ENCODE data around the gene LRIT1. TPM values are rescaled to one million over a fixed set of nuclear protein-coding genes. Genes with fewer than 3 reads are reported as not detected.

Gene LRIT1
- total and polyA plus RNA-seq, 5 donors: 0.09 TPM; not detected in 4

- intact Hi-C loops (cut with DNase I): no loop called here
- Histone ChIP-seq H3K9me3 (ENCODE audit: control insufficient read depth, low read length) (no peaks in the 10 kb centered on the region), H3K27ac (ENCODE audit: low read length) (no peak overlapping the region), H3K4me1 (ENCODE audit: control insufficient read depth, insufficient read depth, low read length) (no peaks in the 10 kb centered on the region), H3K4me3 (ENCODE audit: low read length) (no peak overlapping the region), H3K27me3 (ENCODE audit: control insufficient read depth, insufficient read depth) (no peaks in the 10 kb centered on the region)
- WGBS: 68% methylated on average over 12 of the region's 12 CpGs
- ATAC-seq (no peak), DNase-seq (no peak)
These were observed 7.4 kb upstream of the LRIT1 start for GRCh38 chr10:84248794-84249193.

DNA sequence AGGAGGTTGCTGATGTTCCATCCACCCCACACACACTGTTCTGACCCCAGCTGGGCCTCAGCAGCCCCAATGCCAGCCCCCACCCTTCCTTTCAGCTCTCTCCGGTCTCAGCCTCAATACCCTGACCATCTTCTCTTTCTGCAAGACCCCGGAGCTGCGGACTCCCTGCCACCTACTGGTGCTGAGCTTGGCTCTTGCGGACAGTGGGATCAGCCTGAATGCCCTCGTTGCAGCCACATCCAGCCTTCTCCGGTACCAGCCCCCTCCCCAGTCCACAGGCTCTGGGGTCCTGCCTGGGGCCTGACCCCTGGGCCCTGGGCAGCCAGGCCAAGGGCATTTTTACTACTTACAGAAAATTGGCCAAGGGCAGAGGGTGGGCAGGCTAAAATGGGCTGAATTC is 6.2 kb upstream of the LRIT1 start:
- no peaks in the 10 kb centered on the region for H3K27me3 ChIP-seq (ENCODE audit: control insufficient read depth, insufficient read depth)
- ATAC-seq (no peak), DNase-seq (no peak)
- intact Hi-C loops (cut with DNase I): no loop called here
- no peaks in the 10 kb centered on the region for H3K4me1 ChIP-seq (ENCODE audit: control insufficient read depth, insufficient read depth, low read length)
- H3K27ac ChIP-seq (ENCODE audit: low read length): no peak overlapping the region
- no peak overlapping the region for H3K4me3 ChIP-seq (ENCODE audit: low read length)
- H3K9me3 ChIP-seq (ENCODE audit: control insufficient read depth, low read length): no peaks in the 10 kb centered on the region
- WGBS: 80% methylated on average over 6 of the region's 6 CpGs

DNA sequence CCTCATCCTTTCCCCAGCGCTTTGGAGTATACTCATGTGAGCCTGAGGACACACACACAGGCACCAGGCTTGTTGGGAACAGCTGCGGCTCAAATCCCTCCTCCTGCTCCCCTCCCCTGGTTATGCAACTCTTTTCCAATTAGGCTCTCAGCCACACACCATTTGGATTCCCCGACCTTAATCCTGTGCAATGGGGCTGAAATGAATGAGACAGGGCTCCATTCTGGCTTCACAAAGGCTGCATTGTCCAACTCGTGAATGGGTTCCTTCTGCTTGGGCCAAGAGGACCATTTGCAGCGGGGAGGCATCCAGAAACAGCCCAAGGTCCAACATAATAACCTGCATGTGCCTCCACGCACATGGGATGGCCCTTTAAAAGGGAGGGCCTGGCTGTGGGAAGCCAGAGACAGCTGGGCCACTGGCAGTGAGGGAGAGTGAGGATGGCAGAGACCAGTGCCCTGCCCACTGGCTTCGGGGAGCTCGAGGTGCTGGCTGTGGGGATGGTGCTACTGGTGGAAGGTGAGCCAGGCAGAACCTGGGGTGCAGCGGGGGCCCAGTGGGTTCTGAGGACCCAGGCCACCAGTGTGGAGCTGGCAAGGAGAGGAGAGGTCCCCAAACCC is 3.4 kb upstream of the LRIT1 start, which contains the start of gene RGR:
Gene RGR, plus strand, starts transcription at position 403 of the 620 bp plus-strand sequence. Its CDS starts 38 bp downstream, at position 441.
- Histone ChIP-seq H3K27ac (ENCODE audit: low read length) (no peak within 1 kb of the TSS), H3K9me3 (ENCODE audit: control insufficient read depth, low read length) (no peaks in the 10 kb centered on the region), H3K4me3 (ENCODE audit: low read length) (no peak within 1 kb of the TSS), H3K4me1 (ENCODE audit: control insufficient read depth, insufficient read depth, low read length) (no peaks in the 10 kb centered on the region), H3K27me3 (ENCODE audit: control insufficient read depth, insufficient read depth) (no peaks in the 10 kb centered on the region)
- peak; percentile 71 to 88 (median 86) for DNase-seq
- intact Hi-C loops (cut with DNase I): no loop called here
- peak; percentile 88 to 93 for ATAC-seq
- 49% methylated on average over 9 of the region's 9 CpGs for WGBS

GRCh38 chr10:84243759-84244158 is 2.4 kb upstream of the LRIT1 start:
- ATAC-seq (no peak), DNase-seq (no peak)
- intact Hi-C loops (cut with DNase I): no loop called here
- Histone ChIP-seq H3K4me3 (ENCODE audit: low read length) (no peak overlapping the region), H3K9me3 (ENCODE audit: control insufficient read depth, low read length) (no peaks in the 10 kb centered on the region), H3K27ac (ENCODE audit: low read length) (no peak overlapping the region), H3K4me1 (ENCODE audit: control insufficient read depth, insufficient read depth, low read length) (no peaks in the 10 kb centered on the region), H3K27me3 (ENCODE audit: control insufficient read depth, insufficient read depth) (no peaks in the 10 kb centered on the region)
- WGBS: 96% methylated on average over 3 of the region's 3 CpGs

DNA sequence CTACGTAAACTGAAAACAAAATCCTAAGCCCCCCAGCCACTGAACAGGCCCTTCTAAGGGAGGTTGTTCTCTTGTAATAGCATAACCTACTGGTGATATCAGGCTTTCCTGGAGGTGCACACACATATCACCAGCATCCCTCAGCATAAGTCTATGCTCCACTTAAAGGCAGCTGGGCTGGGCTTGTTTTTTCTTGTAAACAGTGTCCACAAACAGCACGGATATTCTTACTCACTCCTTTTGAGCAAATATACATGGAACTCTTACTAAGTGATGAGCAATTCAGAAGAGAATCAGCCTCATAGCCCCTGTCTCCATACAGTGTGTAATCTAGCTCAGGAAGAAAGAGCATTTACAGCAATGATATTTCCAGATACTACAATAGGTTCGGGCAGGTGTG is 2.4 kb downstream of the LRIT1 start:
- 86% methylated on average over 3 of the region's 3 CpGs for WGBS
- DNase-seq (no peak), ATAC-seq (no peak)
- Histone ChIP-seq H3K9me3 (ENCODE audit: control insufficient read depth, low read length) (no peaks in the 10 kb centered on the region), H3K27me3 (ENCODE audit: control insufficient read depth, insufficient read depth) (no peaks in the 10 kb centered on the region), H3K4me3 (ENCODE audit: low read length) (no peak overlapping the region), H3K27ac (ENCODE audit: low read length) (no peak overlapping the region), H3K4me1 (ENCODE audit: control insufficient read depth, insufficient read depth, low read length) (no peaks in the 10 kb centered on the region)
- intact Hi-C loops (cut with DNase I): no loop called here

DNA sequence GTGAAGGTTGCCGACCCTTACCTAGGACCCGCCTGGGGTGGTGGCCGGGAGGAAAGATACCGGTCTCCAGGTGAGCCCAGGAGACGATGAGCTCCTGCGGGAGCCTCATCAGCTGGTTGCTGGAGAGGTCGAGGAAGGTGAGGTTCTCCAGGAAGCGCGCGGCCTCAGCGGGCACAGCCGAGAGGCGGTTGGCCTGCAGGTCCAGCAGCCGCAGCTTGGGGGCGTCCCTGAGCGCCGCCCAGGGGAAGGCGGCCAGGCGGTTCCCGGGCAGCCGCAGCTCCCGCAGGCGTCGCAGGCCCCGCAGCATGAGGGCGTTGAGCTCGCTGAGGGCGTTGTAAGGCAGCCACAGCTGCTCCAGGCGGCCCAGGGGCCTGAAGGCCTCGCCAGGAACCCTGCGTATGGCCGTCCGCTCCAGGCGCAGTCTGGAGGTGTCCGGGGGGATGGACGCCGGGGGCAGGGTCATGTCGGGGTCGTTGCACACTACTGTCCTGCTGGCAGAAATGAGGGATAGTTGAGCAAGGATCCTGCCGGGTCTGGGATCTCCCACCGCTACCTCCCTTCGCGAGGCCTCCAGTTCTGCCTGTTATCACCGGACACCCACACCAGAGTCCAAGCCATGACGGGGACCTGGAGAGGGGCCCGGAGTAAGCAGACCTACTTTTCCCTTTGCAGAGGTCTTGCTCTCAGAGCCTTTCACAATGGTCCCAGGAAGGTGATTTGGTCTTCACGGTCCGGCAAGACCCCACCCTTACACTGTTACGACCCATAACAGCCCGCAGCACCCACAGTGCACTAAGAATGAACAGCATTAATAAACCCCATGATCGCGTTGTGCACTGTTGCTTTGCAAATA is 3.9 kb downstream of the LRIT1 start:
- intact Hi-C loops (cut with DNase I): no loop called here
- ATAC-seq (peak; percentile 65 to 69), DNase-seq (peak; percentile 32 to 88 (median 74))
- no peaks in the 10 kb centered on the region for H3K27me3 ChIP-seq (ENCODE audit: control insufficient read depth, insufficient read depth)
- no peak overlapping the region for H3K27ac ChIP-seq (ENCODE audit: low read length)
- H3K4me3 ChIP-seq (ENCODE audit: low read length): no peak overlapping the region
- 38% methylated on average over 52 of the region's 52 CpGs for WGBS
- H3K9me3 ChIP-seq (ENCODE audit: control insufficient read depth, low read length): no peaks in the 10 kb centered on the region
- H3K4me1 ChIP-seq (ENCODE audit: control insufficient read depth, insufficient read depth, low read length): no peaks in the 10 kb centered on the region

DNA sequence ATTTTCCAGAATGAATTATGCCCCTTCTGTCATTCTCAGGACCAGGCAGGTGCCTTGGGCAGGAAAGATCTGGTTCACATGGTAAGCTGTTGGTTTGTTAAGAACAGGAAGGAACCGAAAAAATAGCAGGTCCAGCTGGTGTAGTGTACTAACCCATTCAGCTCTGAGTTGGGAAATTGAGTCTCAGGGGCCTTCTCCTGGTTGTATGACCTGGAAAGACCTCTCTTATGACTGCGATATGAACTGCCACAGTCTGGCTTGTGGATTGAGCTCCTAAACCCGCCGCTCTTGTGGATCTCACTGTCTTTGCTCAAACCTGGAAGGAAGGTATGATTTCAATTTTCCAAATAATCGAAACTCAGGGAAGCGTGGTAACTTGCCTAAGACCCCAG is 4.5 kb downstream of the LRIT1 start:
- intact Hi-C loops (cut with DNase I): no loop called here
- ATAC-seq (peak in 1 of 2 donors; percentile 20), DNase-seq (no peak)
- Histone ChIP-seq H3K27me3 (ENCODE audit: control insufficient read depth, insufficient read depth) (no peaks in the 10 kb centered on the region), H3K4me3 (ENCODE audit: low read length) (no peak overlapping the region), H3K27ac (ENCODE audit: low read length) (no peak overlapping the region), H3K4me1 (ENCODE audit: control insufficient read depth, insufficient read depth, low read length) (no peaks in the 10 kb centered on the region), H3K9me3 (ENCODE audit: control insufficient read depth, low read length) (no peaks in the 10 kb centered on the region)
- 75% methylated on average over 6 of the region's 6 CpGs for WGBS

- WGBS: 78% methylated on average over 4 of the region's 4 CpGs
- DNase-seq: no peak
- H3K4me3 ChIP-seq (ENCODE audit: low read length): no peak overlapping the region
- H3K4me1 ChIP-seq (ENCODE audit: control insufficient read depth, insufficient read depth, low read length): no peaks in the 10 kb centered on the region
- no peak overlapping the region for H3K27ac ChIP-seq (ENCODE audit: low read length)
- intact Hi-C loops (cut with DNase I): no loop called here
- no peak for ATAC-seq
- H3K9me3 ChIP-seq (ENCODE audit: control insufficient read depth, low read length): no peaks in the 10 kb centered on the region
- H3K27me3 ChIP-seq (ENCODE audit: control insufficient read depth, insufficient read depth): no peaks in the 10 kb centered on the region
These were observed 6.2 kb downstream of the LRIT1 start for GRCh38 chr10:84235096-84235495.

- H3K9me3 ChIP-seq (ENCODE audit: control insufficient read depth, low read length): no peaks in the 10 kb centered on the region
- DNase-seq: no peak
- 76% methylated on average over 4 of the region's 4 CpGs for WGBS
- no peak overlapping the region for H3K4me3 ChIP-seq (ENCODE audit: low read length)
- no peak overlapping the region for H3K27ac ChIP-seq (ENCODE audit: low read length)
- ATAC-seq: no peak
- no peaks in the 10 kb centered on the region for H3K27me3 ChIP-seq (ENCODE audit: control insufficient read depth, insufficient read depth)
- H3K4me1 ChIP-seq (ENCODE audit: control insufficient read depth, insufficient read depth, low read length): no peaks in the 10 kb centered on the region
- intact Hi-C loops (cut with DNase I): no loop called here
These were observed 6.9 kb downstream of the LRIT1 start for GRCh38 chr10:84234479-84234878.

DNA sequence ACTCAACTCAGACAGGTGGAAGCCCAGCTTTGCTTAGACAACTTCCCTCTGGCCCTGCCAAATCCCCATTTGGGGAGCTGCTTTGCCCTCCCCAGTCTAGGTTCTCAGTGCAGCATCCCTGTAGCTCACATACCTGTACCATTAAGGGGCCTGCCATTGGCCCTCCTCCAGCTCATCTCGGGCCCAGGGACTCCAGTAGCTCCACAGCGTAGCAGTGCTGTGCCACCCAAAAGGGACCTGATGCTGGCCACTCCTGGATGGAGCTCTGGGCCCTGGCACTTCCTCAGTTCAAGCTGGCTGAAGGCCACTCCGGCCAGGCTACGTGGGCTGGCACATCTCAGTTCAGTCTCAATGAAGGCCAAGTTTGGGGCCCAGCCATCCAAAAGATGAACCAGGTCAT is 7.4 kb downstream of the LRIT1 start:
- WGBS: 77% methylated on average over 4 of the region's 4 CpGs
- H3K27me3 ChIP-seq (ENCODE audit: control insufficient read depth, insufficient read depth): no peaks in the 10 kb centered on the region
- no peaks in the 10 kb centered on the region for H3K9me3 ChIP-seq (ENCODE audit: control insufficient read depth, low read length)
- no peak overlapping the region for H3K4me3 ChIP-seq (ENCODE audit: low read length)
- H3K4me1 ChIP-seq (ENCODE audit: control insufficient read depth, insufficient read depth, low read length): no peaks in the 10 kb centered on the region
- ATAC-seq (no peak), DNase-seq (no peak)
- no peak overlapping the region for H3K27ac ChIP-seq (ENCODE audit: low read length)
- intact Hi-C loops (cut with DNase I): no loop called here

GRCh38 chr10:84232376-84232775 is 9.0 kb downstream of the LRIT1 start:
- no peak for ATAC-seq
- Histone ChIP-seq H3K4me1 (ENCODE audit: control insufficient read depth, insufficient read depth, low read length) (no peaks in the 10 kb centered on the region), H3K9me3 (ENCODE audit: control insufficient read depth, low read length) (no peaks in the 10 kb centered on the region), H3K27ac (ENCODE audit: low read length) (no peak overlapping the region), H3K27me3 (ENCODE audit: control insufficient read depth, insufficient read depth) (no peaks in the 10 kb centered on the region), H3K4me3 (ENCODE audit: low read length) (no peak overlapping the region)
- 84% methylated on average over 10 of the region's 10 CpGs for WGBS
- intact Hi-C loops (cut with DNase I): no loop called here
- no peak for DNase-seq
